Tibial artery (tissue), 4 donors: ENCODE results near the gene KICS2.

ENCODE experiments used
- DNase-seq, 2 donors: peaks; one replicate each; pipeline ENCODE4 v3.0.0-alpha.2; 2019
- H3K27ac ChIP-seq, 2 donors: fragments of 200-600 bp; sonication (generic) in 1 of 2; 1 replicate in 1 of 2; 2 replicates in 1 of 2; pipeline ENCODE4 v1.5.1; 2018 to 2019; ENCODE audit warnings: mild to moderate bottlenecking in 1 of 2
- H3K27me3 ChIP-seq, 2 donors: fragments of 200-600 bp; sonication (generic) in 1 of 2; one replicate each; pipeline versions ENCODE4 v1.5.1 to v1.6.0; 2016 to 2019
- H3K36me3 ChIP-seq, 3 donors: fragments of 200-600 bp; sonication (generic) in 2 of 3; one replicate each; pipeline ENCODE4 v1.5.1; 2016 to 2019; ENCODE audit warnings: mild to moderate bottlenecking in 2 of 3
- H3K4me1 ChIP-seq, 4 donors: fragments of 200-600 bp; sonication (generic) in 2 of 4; 1 replicate in 3 of 4; 2 replicates in 1 of 4; pipeline ENCODE4 v1.5.1; 2016 to 2019
- H3K4me3 ChIP-seq, 2 donors: fragments of 200-600 bp; sonication (generic) in 1 of 2; 1 replicate in 1 of 2; 2 replicates in 1 of 2; pipeline ENCODE4 v1.5.1; 2018 to 2019; ENCODE audit warnings: mild to moderate bottlenecking in 2 of 2
- H3K9me3 ChIP-seq, 3 donors: fragments of 200-600 bp; sonication (generic) in 1 of 3; one replicate each; pipeline ENCODE4 v1.5.1; 2016 to 2019
- CTCF ChIP-seq, 2 experiments: fragments of 200-600 bp in 1 of 2; fragments of 450-650 bp in 1 of 2; IDR thresholded peaks; one replicate each; pipeline ENCODE4 v1.5.1; 2017 to 2019; ENCODE audit warnings: antibody characterized with exemption in 2 of 2, mild to moderate bottlenecking in 1 of 2, moderate library complexity in 1 of 2
- intact Hi-C: fragments of 100-400 bp; cut with DNase I; formaldehyde crosslinking; loops from one replicate; pipeline ENCODE4 v1.15.0; 2023; ENCODE audit warnings: low total_unique reads

The KICS2 gene

GRCh38 chr12:64252681-64253080 lies 30.6 kb upstream of the KICS2 start:
- intact Hi-C loops = no loop called here
- no peak for TF ChIP-seq CTCF (IDR thresholded peaks at IDR 0.05)

GRCh38 chr12:64243809-64244208 lies 21.7 kb upstream of the KICS2 start:
- intact Hi-C loops = no loop called here
- Histone ChIP-seq H3K27me3 (no peaks in the 10 kb centered on the region), H3K4me3 (no peak overlapping the region), H3K4me1 (no peaks in the 10 kb centered on the region), H3K27ac (no peak overlapping the region), H3K9me3 (no peaks in the 10 kb centered on the region), H3K36me3 (no peaks in the 10 kb centered on the region)
- TF ChIP-seq CTCF (IDR thresholded peaks at IDR 0.05) = no peak
- DNase-seq = no peak

More at GRCh38 chr12:64252681-64253080, 30.6 kb upstream of the KICS2 start:
- Histone ChIP-seq H3K9me3 (no peaks in the 10 kb centered on the region), H3K36me3 (no peaks in the 10 kb centered on the region), H3K4me1 (peaks cover 0 to 9% (median 2%) of the 10 kb centered on the region in 4 donors), H3K27me3 (no peaks in the 10 kb centered on the region), H3K27ac (peak overlapping the region; percentile 8 to 48), H3K4me3 (no peak overlapping the region)
- DNase-seq = peak in 1 of 2 donors; percentile 30

GRCh38 chr12:64240781-64241180 lies 18.7 kb upstream of the KICS2 start:
- intact Hi-C loops = no loop called here
- TF ChIP-seq CTCF (IDR thresholded peaks at IDR 0.05) = no peak
- no peak for DNase-seq
- Histone ChIP-seq H3K36me3 (no peaks in the 10 kb centered on the region), H3K4me3 (no peak overlapping the region), H3K27me3 (no peaks in the 10 kb centered on the region), H3K9me3 (no peaks in the 10 kb centered on the region), H3K4me1 (no peaks in the 10 kb centered on the region), H3K27ac (no peak overlapping the region)

GRCh38 chr12:64237382-64237781 lies 15.3 kb upstream of the KICS2 start:
- Histone ChIP-seq H3K9me3 (no peaks in the 10 kb centered on the region), H3K4me1 (no peaks in the 10 kb centered on the region), H3K27me3 (no peaks in the 10 kb centered on the region), H3K27ac (no peak overlapping the region), H3K36me3 (no peaks in the 10 kb centered on the region), H3K4me3 (no peak overlapping the region)
- no peak for DNase-seq
- intact Hi-C loops = no loop called here
- TF ChIP-seq CTCF (IDR thresholded peaks at IDR 0.05) = no peak

- H3K27ac ChIP-seq = no peak overlapping the region
- no peak for TF ChIP-seq CTCF (IDR thresholded peaks at IDR 0.05)
- no peak overlapping the region for H3K4me3 ChIP-seq
- DNase-seq = no peak
- H3K27me3 ChIP-seq = no peaks in the 10 kb centered on the region
- no peaks in the 10 kb centered on the region for H3K9me3 ChIP-seq
- H3K4me1 ChIP-seq = no peaks in the 10 kb centered on the region
- intact Hi-C loops = no loop called here
- H3K36me3 ChIP-seq = no peaks in the 10 kb centered on the region
Observed at GRCh38 chr12:64236549-64236948, 14.5 kb upstream of the KICS2 start.

GRCh38 chr12:64232196-64232595 lies 10.1 kb upstream of the KICS2 start:
- Histone ChIP-seq H3K36me3 (no peaks in the 10 kb centered on the region), H3K4me3 (no peak overlapping the region), H3K27me3 (no peaks in the 10 kb centered on the region), H3K4me1 (no peaks in the 10 kb centered on the region), H3K27ac (no peak overlapping the region), H3K9me3 (no peaks in the 10 kb centered on the region)
- no peak for TF ChIP-seq CTCF (IDR thresholded peaks at IDR 0.05)
- intact Hi-C loops = no loop called here
- DNase-seq = no peak
